ENCODE data around the gene GPR87. TPM values are rescaled to one million over a fixed set of nuclear protein-coding genes. Genes with fewer than 3 reads are reported as not detected.

The GPR87 gene
- total and polyA plus RNA-seq, 2 experiments from 2014 or later: 7.0 to 11.0 TPM

- Histone ChIP-seq H3K36me3 (replicated peaks; ENCODE audit: insufficient read depth, low read depth) (no peaks in the 10 kb centered on the region), H3K4me1 (ENCODE audit: insufficient read depth) (no peaks in the 10 kb centered on the region), H4K20me1 (ENCODE audit: insufficient read depth, poor library complexity, severe bottlenecking) (no peaks in the 10 kb centered on the region), H2AFZ (no peak overlapping the region), H3K27me3 (no peaks in the 10 kb centered on the region), H3K4me2 (no peak overlapping the region), H3K27ac (no peak overlapping the region), H3K9me2 (replicated peaks; ENCODE audit: insufficient read depth) (no peaks in the 10 kb centered on the region), H3K79me2 (no peaks in the 10 kb centered on the region), H3K9me3 (ENCODE audit: low read depth) (no peaks in the 10 kb centered on the region), H3K4me3 (no peak overlapping the region)
- WGBS (ENCODE audit: low lambda C conversion rate, missing lambda C conversion rate): over 99% methylated on average over 6 of the region's 6 CpGs
- DNase-seq (ENCODE audit: low spot score): no peak
- no peak for TF ChIP-seq EZH2 (IDR thresholded peaks at IDR 0.05; ENCODE audit: borderline replicate concordance)
These were observed 40.0 kb downstream of the GPR87 start for GRCh38 chr3:151276687-151277042.

- no peaks in the 10 kb centered on the region for H3K4me1 ChIP-seq (ENCODE audit: insufficient read depth)
- H3K4me2 ChIP-seq: no peak overlapping the region
- no peak for DNase-seq (ENCODE audit: low spot score)
- H3K27ac ChIP-seq: no peak overlapping the region
- H3K9me2 ChIP-seq (replicated peaks; ENCODE audit: insufficient read depth): no peaks in the 10 kb centered on the region
- H2AFZ ChIP-seq: no peak overlapping the region
- 91% methylated on average over 2 of the region's 2 CpGs for WGBS (ENCODE audit: low lambda C conversion rate, missing lambda C conversion rate)
- H3K27me3 ChIP-seq: no peaks in the 10 kb centered on the region
- TF ChIP-seq EZH2 (IDR thresholded peaks at IDR 0.05; ENCODE audit: borderline replicate concordance) (no peak), CTCF (IDR thresholded peaks at IDR 0.05; ENCODE audit: poor library complexity) (no peak), EZH2phosphoT487 (IDR thresholded peaks at IDR 0.05; ENCODE audit: low read depth, severe bottlenecking, unreplicated experiment) (no peak)
- no peak overlapping the region for H3K4me3 ChIP-seq
- no peaks in the 10 kb centered on the region for H3K36me3 ChIP-seq (replicated peaks; ENCODE audit: insufficient read depth, low read depth)
- H3K79me2 ChIP-seq: no peaks in the 10 kb centered on the region
- no peaks in the 10 kb centered on the region for H3K9me3 ChIP-seq (ENCODE audit: low read depth)
- H4K20me1 ChIP-seq (ENCODE audit: insufficient read depth, poor library complexity, severe bottlenecking): no peaks in the 10 kb centered on the region
These were observed 40.5 kb downstream of the GPR87 start for GRCh38 chr3:151276038-151276686.

- no peaks in the 10 kb centered on the region for H3K9me3 ChIP-seq (ENCODE audit: low read depth)
These were observed 41.5 kb downstream of the GPR87 start for GRCh38 chr3:151275091-151275490.

GRCh38 chr3:151269631-151270030 lies 47.0 kb downstream of the GPR87 start:
- DNase-seq (ENCODE audit: low spot score): no peak
- H3K79me2 ChIP-seq: no peaks in the 10 kb centered on the region
- H3K9me3 ChIP-seq (ENCODE audit: low read depth): no peaks in the 10 kb centered on the region
- no peak for TF ChIP-seq EZH2 (IDR thresholded peaks at IDR 0.05; ENCODE audit: borderline replicate concordance)
- no peak for TF ChIP-seq EZH2phosphoT487 (IDR thresholded peaks at IDR 0.05; ENCODE audit: low read depth, severe bottlenecking, unreplicated experiment)
- no peak for TF ChIP-seq CTCF (IDR thresholded peaks at IDR 0.05; ENCODE audit: poor library complexity)
- no peaks in the 10 kb centered on the region for H3K36me3 ChIP-seq (replicated peaks; ENCODE audit: insufficient read depth, low read depth)
- no peak overlapping the region for H3K4me2 ChIP-seq
- no peak overlapping the region for H3K27ac ChIP-seq
- H3K4me3 ChIP-seq: no peak overlapping the region
- no peaks in the 10 kb centered on the region for H3K27me3 ChIP-seq
- H3K4me1 ChIP-seq (ENCODE audit: insufficient read depth): no peaks in the 10 kb centered on the region
- H2AFZ ChIP-seq: no peak overlapping the region
- no peaks in the 10 kb centered on the region for H4K20me1 ChIP-seq (ENCODE audit: insufficient read depth, poor library complexity, severe bottlenecking)
- H3K9me2 ChIP-seq (replicated peaks; ENCODE audit: insufficient read depth): no peaks in the 10 kb centered on the region
- 94% methylated on average over 5 of the region's 5 CpGs for WGBS (ENCODE audit: low lambda C conversion rate, missing lambda C conversion rate)

More at GRCh38 chr3:151275091-151275490, 41.5 kb downstream of the GPR87 start:
- no peaks in the 10 kb centered on the region for H3K4me1 ChIP-seq (ENCODE audit: insufficient read depth)
- no peaks in the 10 kb centered on the region for H3K36me3 ChIP-seq (replicated peaks; ENCODE audit: insufficient read depth, low read depth)
- H3K27me3 ChIP-seq: no peaks in the 10 kb centered on the region
- no peak overlapping the region for H2AFZ ChIP-seq
- no peak for DNase-seq (ENCODE audit: low spot score)
- TF ChIP-seq CTCF (IDR thresholded peaks at IDR 0.05; ENCODE audit: poor library complexity) (no peak), EZH2 (IDR thresholded peaks at IDR 0.05; ENCODE audit: borderline replicate concordance) (no peak)
- no peak overlapping the region for H3K4me2 ChIP-seq
- H3K9me2 ChIP-seq (replicated peaks; ENCODE audit: insufficient read depth): no peaks in the 10 kb centered on the region
- H3K27ac ChIP-seq: no peak overlapping the region
- no peaks in the 10 kb centered on the region for H3K79me2 ChIP-seq
- 94% methylated on average over 5 of the region's 5 CpGs for WGBS (ENCODE audit: low lambda C conversion rate, missing lambda C conversion rate)
- no peaks in the 10 kb centered on the region for H4K20me1 ChIP-seq (ENCODE audit: insufficient read depth, poor library complexity, severe bottlenecking)
- H3K4me3 ChIP-seq: no peak overlapping the region
